ENCODE results near the gene TYSND1. TPM values are rescaled to one million over a fixed set of nuclear protein-coding genes. Genes with fewer than 3 reads are reported as not detected.

TYSND1 gene
- total and polyA plus RNA-seq, 7 experiments from 2014 or later, result 13.8 to 35.9 (median 21.0) TPM

GRCh38 chr10:70169011-70169410, 22.5 kb upstream of the TYSND1 start:
- Histone ChIP-seq H3K27ac (ENCODE audit: low read depth, low read length) (peak overlapping the region; percentile 95), H3K36me3 (ENCODE audit: control insufficient read depth in 2 of 3, insufficient read depth in 3 of 3, low read length in 3 of 3) (peaks cover 0 to 21% (median 0%) of the 10 kb centered on the region in 3 experiments), H3K4me3 (ENCODE audit: low read length) (peak overlapping the region; percentile 88), H3K4me1 (ENCODE audit: control insufficient read depth in 2 of 2, insufficient read depth in 2 of 2, low read length in 2 of 2) (peaks cover 45 to 48% of the 10 kb centered on the region in 2 donors), H3K27me3 (ENCODE audit: control insufficient read depth in 2 of 2, insufficient read depth in 2 of 2, low read length in 2 of 2) (no peaks in the 10 kb centered on the region), H3K9me3 (ENCODE audit: control insufficient read depth in 2 of 3, low read length in 3 of 3) (no peaks in the 10 kb centered on the region)
- DNase-seq (peak in 7 of 9 donors; percentile 30 to 76 (median 52)), ATAC-seq (peak; percentile 5)
- Mint-ChIP-seq H3K27ac (peak overlapping the region; percentile 83 to 98 (median 96)), H3K9me3 (peaks cover 0 to 1% (median 0%) of the 10 kb centered on the region in 11 donors), H3K36me3 (peaks cover 0 to 19% (median 9%) of the 10 kb centered on the region in 5 donors), H3K4me1 (peaks cover 41 to 69% (median 65%) of the 10 kb centered on the region in 7 donors), H3K4me3 (peak overlapping the region; percentile 86 to 97 (median 94)), H3K27me3 (no peaks in the 10 kb centered on the region)
- POLR2A ChIA-PET, result interaction anchor here (0.6 to 7.7 kb wide), 7 partner anchors 10 to 198 kb away, joined by 3 to 139 read pairs (median 5); partner anchors contain the start of gene TYSND1
- CTCF ChIA-PET, result interaction anchor here (0.7 to 2.3 kb wide), 4 partner anchors 23 to 217 kb away, joined by 3 to 16 read pairs (median 4); partner anchors contain the start of gene TYSND1
- intact Hi-C loops (cut with micrococcal nuclease), result loop anchor here in 1 of 2 donors (5.0 kb wide), 1 partner anchor 33 kb away; no protein-coding TSS in a partner anchor

DNA sequence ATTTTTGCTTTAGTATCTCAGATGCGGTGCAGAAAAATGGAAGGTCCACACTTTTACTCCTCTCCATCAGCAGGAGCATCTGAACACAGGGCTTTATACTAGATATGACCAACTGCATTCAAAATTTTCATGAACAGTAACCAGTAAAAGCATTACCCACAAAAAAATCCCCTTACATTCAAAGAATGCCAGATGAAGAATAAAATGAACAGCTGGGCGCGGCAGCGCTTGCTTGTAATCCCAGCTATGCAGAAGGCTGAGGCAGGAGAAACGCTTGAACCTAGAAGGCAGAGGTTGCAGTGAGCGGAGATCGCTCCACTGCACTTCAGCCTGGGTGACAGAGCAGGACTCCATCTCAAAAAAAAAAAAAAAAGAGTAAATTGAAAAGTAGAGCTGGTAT, 20.7 kb upstream of the TYSND1 start:
- Histone ChIP-seq H3K36me3 (ENCODE audit: control insufficient read depth in 2 of 3, insufficient read depth in 3 of 3, low read length in 3 of 3) (peaks cover 0 to 21% (median 0%) of the 10 kb centered on the region in 3 experiments), H3K27me3 (ENCODE audit: control insufficient read depth in 2 of 2, insufficient read depth in 2 of 2, low read length in 2 of 2) (no peaks in the 10 kb centered on the region), H3K27ac (ENCODE audit: low read depth, low read length) (no peak overlapping the region), H3K4me3 (ENCODE audit: low read length) (no peak overlapping the region), H3K9me3 (ENCODE audit: control insufficient read depth in 2 of 3, low read length in 3 of 3) (no peaks in the 10 kb centered on the region), H3K4me1 (ENCODE audit: control insufficient read depth in 2 of 2, insufficient read depth in 2 of 2, low read length in 2 of 2) (peaks cover 53% of the 10 kb centered on the region in 2 donors)
- Mint-ChIP-seq H3K9me3 (peaks cover 0 to 1% (median 0%) of the 10 kb centered on the region in 11 donors), H3K27me3 (no peaks in the 10 kb centered on the region), H3K27ac (peak overlapping the region in 5 of 9 donors; percentile 23 to 68 (median 29)), H3K36me3 (peaks cover 0 to 27% (median 12%) of the 10 kb centered on the region in 5 donors), H3K4me1 (peaks cover 48 to 78% (median 74%) of the 10 kb centered on the region in 7 donors), H3K4me3 (peak overlapping the region; percentile 12 to 95 (median 66))
- ATAC-seq, result no peak
- ChIA-PET CTCF (interaction anchor here (0.9 to 2.3 kb wide), 3 partner anchors 21 to 54 kb away, joined by 3 to 16 read pairs (median 6); partner anchors contain the start of gene TYSND1), POLR2A (interaction anchor here (1.1 to 7.7 kb wide), 3 partner anchors 10 to 18 kb away, joined by 3 to 139 read pairs (median 14); partner anchors contain the start of gene TYSND1)
- intact Hi-C loops (cut with micrococcal nuclease), result loop anchor here in 1 of 2 donors (5.0 kb wide), 1 partner anchor 35 kb away; no protein-coding TSS in a partner anchor
- no peak for DNase-seq

- Histone ChIP-seq H3K4me1 (ENCODE audit: control insufficient read depth in 2 of 2, insufficient read depth in 2 of 2, low read length in 2 of 2) (peaks cover 61% of the 10 kb centered on the region in 2 donors), H3K27me3 (ENCODE audit: control insufficient read depth in 2 of 2, insufficient read depth in 2 of 2, low read length in 2 of 2) (no peaks in the 10 kb centered on the region), H3K27ac (ENCODE audit: low read depth, low read length) (no peak overlapping the region), H3K4me3 (ENCODE audit: low read length) (no peak overlapping the region), H3K36me3 (ENCODE audit: control insufficient read depth in 2 of 3, insufficient read depth in 3 of 3, low read length in 3 of 3) (peaks cover under 1 to 26% (median 6%) of the 10 kb centered on the region in 3 experiments), H3K9me3 (ENCODE audit: control insufficient read depth in 2 of 3, low read length in 3 of 3) (no peaks in the 10 kb centered on the region)
- peaks cover 0 to 31% (median 14%) of the 10 kb centered on the region in 5 donors for H3K36me3 Mint-ChIP-seq
- ChIA-PET POLR2A (interaction anchor here (0.5 to 7.7 kb wide), 3 partner anchors 17 to 1698 kb away, joined by 3 to 139 read pairs (median 4); partner anchors contain the start of gene TYSND1), CTCF (no interaction called here)
- no peak for DNase-seq
- H3K4me1 Mint-ChIP-seq, result peaks cover 57 to 86% (median 79%) of the 10 kb centered on the region in 7 donors
- ATAC-seq, result no peak
- H3K4me3 Mint-ChIP-seq, result peak overlapping the region in 5 of 10 donors; percentile 20 to 96 (median 33)
- intact Hi-C loops (cut with micrococcal nuclease), result loop anchor here in 1 of 2 donors (5.0 kb wide), 1 partner anchor 36 kb away; no protein-coding TSS in a partner anchor
- H3K27me3 Mint-ChIP-seq, result no peaks in the 10 kb centered on the region
- peaks cover 0 to 1% (median 0%) of the 10 kb centered on the region in 11 donors for H3K9me3 Mint-ChIP-seq
- peak overlapping the region in 2 of 9 donors; percentile 45 to 67 for H3K27ac Mint-ChIP-seq
Observed at GRCh38 chr10:70166394-70166793, 19.9 kb upstream of the TYSND1 start.

GRCh38 chr10:70164163-70164562, 17.7 kb upstream of the TYSND1 start:
- Histone ChIP-seq H3K36me3 (ENCODE audit: control insufficient read depth in 2 of 3, insufficient read depth in 3 of 3, low read length in 3 of 3) (peaks cover 6 to 31% (median 12%) of the 10 kb centered on the region in 3 experiments), H3K4me3 (ENCODE audit: low read length) (peak overlapping the region; percentile 4), H3K4me1 (ENCODE audit: control insufficient read depth in 2 of 2, insufficient read depth in 2 of 2, low read length in 2 of 2) (peaks cover 63 to 66% of the 10 kb centered on the region in 2 donors), H3K27ac (ENCODE audit: low read depth, low read length) (no peak overlapping the region), H3K27me3 (ENCODE audit: control insufficient read depth in 2 of 2, insufficient read depth in 2 of 2, low read length in 2 of 2) (no peaks in the 10 kb centered on the region), H3K9me3 (ENCODE audit: control insufficient read depth in 2 of 3, low read length in 3 of 3) (no peaks in the 10 kb centered on the region)
- Mint-ChIP-seq H3K36me3 (peaks cover 0 to 39% (median 18%) of the 10 kb centered on the region in 5 donors), H3K27me3 (no peaks in the 10 kb centered on the region), H3K4me1 (peaks cover 59 to 96% (median 90%) of the 10 kb centered on the region in 7 donors), H3K4me3 (peak overlapping the region; percentile 1 to 96 (median 74)), H3K27ac (peak overlapping the region in 8 of 9 donors; percentile 4 to 88 (median 64)), H3K9me3 (peaks cover 0 to 1% (median 0%) of the 10 kb centered on the region in 11 donors)
- DNase-seq (no peak), ATAC-seq (no peak)
- ChIA-PET CTCF (no interaction called here), POLR2A (no interaction called here)
- intact Hi-C loops (cut with micrococcal nuclease), result loop anchor here (1.0 to 5.0 kb wide), 2 partner anchors 18 to 33 kb away; partner anchors contain the start of gene TYSND1 (in 1 of the 2)

DNA sequence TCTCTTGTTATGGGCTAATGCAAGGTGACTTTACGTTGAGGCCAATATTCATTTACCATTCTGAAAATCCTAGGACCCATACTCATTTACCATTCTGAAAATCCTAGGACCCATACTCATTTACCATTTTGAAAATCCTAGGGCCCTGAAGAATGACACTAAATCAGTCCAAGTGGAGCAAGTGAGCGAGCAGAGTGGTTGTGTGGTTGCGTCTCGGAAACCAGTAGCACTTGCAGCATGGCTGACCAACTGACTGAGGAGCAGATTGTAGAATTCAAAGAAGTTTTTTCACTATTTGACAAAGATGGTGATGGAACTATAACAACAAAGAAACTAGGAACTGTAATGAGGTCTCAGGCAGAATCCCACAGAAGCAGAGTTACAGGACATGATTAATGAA, 16.9 kb upstream of the TYSND1 start:
- intact Hi-C loops (cut with micrococcal nuclease), result loop anchor here in 1 of 2 donors (5.0 kb wide), 1 partner anchor 34 kb away; no protein-coding TSS in a partner anchor
- Histone ChIP-seq H3K4me1 (ENCODE audit: control insufficient read depth in 2 of 2, insufficient read depth in 2 of 2, low read length in 2 of 2) (peaks cover 58 to 59% of the 10 kb centered on the region in 2 donors), H3K36me3 (ENCODE audit: control insufficient read depth in 2 of 3, insufficient read depth in 3 of 3, low read length in 3 of 3) (peaks cover 6 to 35% (median 12%) of the 10 kb centered on the region in 3 experiments), H3K27ac (ENCODE audit: low read depth, low read length) (peak overlapping the region; percentile 50), H3K4me3 (ENCODE audit: low read length) (peak overlapping the region; percentile 4), H3K9me3 (ENCODE audit: control insufficient read depth in 2 of 3, low read length in 3 of 3) (no peaks in the 10 kb centered on the region), H3K27me3 (ENCODE audit: control insufficient read depth in 2 of 2, insufficient read depth in 2 of 2, low read length in 2 of 2) (no peaks in the 10 kb centered on the region)
- Mint-ChIP-seq H3K27ac (peak overlapping the region in 8 of 9 donors; percentile 4 to 88 (median 65)), H3K9me3 (peaks cover 0 to 1% (median 0%) of the 10 kb centered on the region in 11 donors), H3K27me3 (no peaks in the 10 kb centered on the region), H3K36me3 (peaks cover 0 to 36% (median 18%) of the 10 kb centered on the region in 5 donors), H3K4me1 (peaks cover 53 to 89% (median 82%) of the 10 kb centered on the region in 7 donors), H3K4me3 (peak overlapping the region; percentile 41 to 96 (median 78))
- ChIA-PET POLR2A (interaction anchor here (0.6 kb wide), 1 partner anchor 216 kb away, joined by 3 read pairs; no protein-coding TSS in a partner anchor), CTCF (interaction anchor here (1.3 kb wide), 1 partner anchor 17 kb away, joined by 5 read pairs; the partner anchor contains the start of gene TYSND1)
- no peak for ATAC-seq
- no peak for DNase-seq

- Mint-ChIP-seq H3K9me3 (peaks cover 0 to under 1% (median 0%) of the 10 kb centered on the region in 11 donors), H3K36me3 (peaks cover 0 to 36% (median 18%) of the 10 kb centered on the region in 5 donors), H3K4me1 (peaks cover 47 to 83% (median 76%) of the 10 kb centered on the region in 7 donors), H3K27me3 (no peaks in the 10 kb centered on the region), H3K4me3 (peak overlapping the region; percentile 12 to 96 (median 78)), H3K27ac (peak overlapping the region; percentile 33 to 90 (median 81))
- Histone ChIP-seq H3K4me1 (ENCODE audit: control insufficient read depth in 2 of 2, insufficient read depth in 2 of 2, low read length in 2 of 2) (peaks cover 52 to 53% of the 10 kb centered on the region in 2 donors), H3K36me3 (ENCODE audit: control insufficient read depth in 2 of 3, insufficient read depth in 3 of 3, low read length in 3 of 3) (peaks cover 6 to 41% (median 16%) of the 10 kb centered on the region in 3 experiments), H3K27me3 (ENCODE audit: control insufficient read depth in 2 of 2, insufficient read depth in 2 of 2, low read length in 2 of 2) (no peaks in the 10 kb centered on the region), H3K4me3 (ENCODE audit: low read length) (no peak overlapping the region), H3K9me3 (ENCODE audit: control insufficient read depth in 2 of 3, low read length in 3 of 3) (no peaks in the 10 kb centered on the region), H3K27ac (ENCODE audit: low read depth, low read length) (peak overlapping the region; percentile 50)
- DNase-seq, result peak in 6 of 9 donors; percentile 27 to 53 (median 43)
- ChIA-PET CTCF (interaction anchor here (1.2 to 1.3 kb wide), 2 partner anchors 16 to 70 kb away, joined by 4 to 5 read pairs; partner anchors contain the start of gene TYSND1), POLR2A (interaction anchor here (0.7 kb wide), 1 partner anchor 17 kb away, joined by 3 read pairs; no protein-coding TSS in a partner anchor)
- intact Hi-C loops (cut with micrococcal nuclease), result loop anchor here (1.0 to 5.0 kb wide), 3 partner anchors 7 to 34 kb away; partner anchors contain the start of genes SAR1A (in 2 of the 2) and TYSND1 (in 1 of the 2)
- peak; percentile 84 for ATAC-seq
Observed at GRCh38 chr10:70162892-70163201, 16.3 kb upstream of the TYSND1 start.
